NCI-H774 (cell line): ENCODE data around the gene CELSR3.

Experiments used
- DNase-seq: peaks from one replicate; lab custom pipeline; 2025; lab: John Stamatoyannopoulos, UW

The CELSR3 gene

DNA sequence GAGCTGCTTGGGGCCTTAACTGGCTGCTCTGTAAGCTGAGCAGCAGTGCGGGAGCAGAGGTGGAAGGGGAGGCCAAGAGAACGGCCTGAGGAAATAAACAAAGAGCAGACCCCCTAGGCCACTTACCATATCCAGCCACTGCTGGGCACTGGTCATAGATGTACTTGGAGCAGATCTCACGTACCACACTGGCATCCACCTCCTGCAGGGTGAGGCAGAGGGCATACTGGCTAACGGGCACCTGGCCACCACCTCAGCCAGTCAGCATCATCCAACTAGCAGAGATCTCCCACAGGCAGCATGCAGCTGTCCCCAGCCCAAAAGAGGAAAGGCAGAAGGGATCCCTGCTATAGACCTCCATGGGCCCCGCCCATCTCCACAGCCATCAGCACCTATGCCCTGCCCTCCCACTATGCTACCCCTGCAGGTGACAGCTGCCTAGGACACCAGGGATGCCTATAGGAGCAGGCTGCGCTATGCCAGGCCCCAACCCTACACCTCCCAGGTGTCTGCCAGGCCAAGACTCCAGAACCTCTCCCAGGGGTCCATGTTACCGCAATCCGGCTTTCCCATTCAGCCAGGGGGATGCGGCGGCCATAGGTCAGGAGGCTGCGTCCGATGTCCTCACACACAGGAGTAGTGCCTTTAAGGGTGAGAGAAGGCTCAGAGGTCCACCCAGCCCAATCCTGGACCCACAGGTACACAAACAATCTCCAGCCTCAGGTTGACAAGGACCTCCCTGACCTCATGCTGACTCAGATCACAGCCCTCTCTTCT, 63.0 kb downstream of the CELSR3 start:
- DNase-seq: no peak

DNA sequence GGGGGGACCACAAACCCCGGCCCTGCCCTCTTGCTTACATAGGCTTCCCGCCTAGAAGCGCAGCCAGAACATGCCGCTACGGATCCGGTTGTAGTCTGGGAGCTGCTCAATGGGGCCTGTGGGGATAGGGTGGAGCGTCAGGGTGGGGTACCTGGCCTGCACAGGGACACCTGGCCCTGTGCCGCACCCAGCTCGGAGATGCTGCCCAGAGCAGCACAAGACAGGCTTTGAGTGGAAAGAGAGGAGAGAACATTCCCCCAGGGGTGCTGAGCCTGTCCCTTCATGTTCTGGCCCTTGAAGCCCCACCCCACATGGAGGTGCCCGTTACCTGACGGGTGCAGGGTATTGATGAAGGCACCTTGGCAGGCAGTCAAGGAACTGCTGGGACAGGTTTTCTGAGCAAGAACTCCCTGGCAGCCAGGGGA, 63.6 kb downstream of the CELSR3 start:
- no peak for DNase-seq

GRCh38 chr3:48598323-48599076, 64.2 kb downstream of the CELSR3 start:
- DNase-seq: no peak

DNA sequence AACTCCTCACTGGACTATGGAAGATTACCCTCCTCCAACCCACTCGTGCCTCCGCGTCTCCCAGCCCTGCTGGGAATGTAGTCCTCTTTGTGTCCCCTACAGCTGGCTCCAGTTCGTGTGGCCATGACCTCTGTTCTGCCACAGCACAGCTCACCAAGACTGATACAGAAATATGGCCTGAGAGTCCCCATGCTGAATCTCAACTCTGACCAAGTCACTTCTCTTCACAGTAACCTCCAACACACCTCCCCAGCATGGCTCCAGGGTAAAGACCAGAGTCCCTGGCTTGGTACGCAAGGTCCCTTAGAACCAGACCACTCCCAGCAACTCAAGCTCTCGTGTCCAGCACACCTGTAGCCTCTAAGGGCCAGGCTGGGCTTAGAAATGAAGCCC, 65.3 kb downstream of the CELSR3 start:
- no peak for DNase-seq

- DNase-seq: no peak
These were observed 65.8 kb downstream of the CELSR3 start for GRCh38 chr3:48596676-48597407.

DNA sequence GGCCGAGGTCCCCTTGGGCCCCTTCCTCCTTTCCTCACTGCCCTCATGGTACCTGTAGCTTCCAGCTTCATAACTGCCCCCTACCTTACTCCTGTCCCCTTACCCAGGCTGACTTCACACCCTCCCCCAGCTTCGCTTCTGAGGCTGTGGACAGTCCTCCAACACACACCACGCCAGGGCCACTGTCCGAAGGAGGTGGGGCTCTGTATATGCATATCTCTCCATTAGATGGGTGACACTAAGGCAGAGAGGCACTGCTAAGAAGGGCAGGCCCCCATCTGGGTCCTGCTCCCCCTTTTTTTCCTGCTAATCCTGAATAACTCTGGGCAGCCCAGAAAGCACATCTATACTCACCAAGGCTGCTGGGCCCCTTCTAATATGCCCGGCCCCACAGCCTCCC, 66.5 kb downstream of the CELSR3 start:
- no peak for DNase-seq

- no peak for DNase-seq
These were observed 67.1 kb downstream of the CELSR3 start for GRCh38 chr3:48595526-48596121.

DNA sequence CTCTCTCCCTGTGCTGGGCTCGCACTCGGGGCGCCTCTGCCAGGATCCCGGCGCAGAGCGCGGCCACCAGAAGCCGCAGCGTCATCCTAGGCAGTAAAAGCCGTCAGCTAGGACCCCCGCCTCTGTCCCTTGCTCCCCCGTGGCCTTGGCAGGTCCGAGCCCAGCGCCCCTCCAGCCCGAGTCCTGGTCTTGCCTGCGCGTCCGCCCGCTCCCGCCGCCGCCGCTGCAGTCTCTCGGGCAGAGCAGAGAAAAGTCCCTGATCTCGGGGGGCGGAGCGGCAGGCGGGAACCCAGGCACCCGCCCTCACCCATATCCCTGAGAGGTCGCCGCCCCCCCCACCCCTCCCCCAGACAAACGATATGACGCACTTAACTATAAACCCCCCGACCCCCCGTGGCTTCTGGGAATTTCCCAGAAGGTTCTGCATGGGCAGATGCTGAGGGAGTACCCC, 67.6 kb downstream of the CELSR3 start, which contains the start of gene COL7A1:
COL7A1 (minus strand) TSS at position 255 of the 451 bp plus-strand sequence; CDS start at position 85, 170 bp downstream.
- DNase-seq: no peak

- DNase-seq: no peak
These were observed 68.2 kb downstream of the CELSR3 start for GRCh38 chr3:48594417-48595049.

DNA sequence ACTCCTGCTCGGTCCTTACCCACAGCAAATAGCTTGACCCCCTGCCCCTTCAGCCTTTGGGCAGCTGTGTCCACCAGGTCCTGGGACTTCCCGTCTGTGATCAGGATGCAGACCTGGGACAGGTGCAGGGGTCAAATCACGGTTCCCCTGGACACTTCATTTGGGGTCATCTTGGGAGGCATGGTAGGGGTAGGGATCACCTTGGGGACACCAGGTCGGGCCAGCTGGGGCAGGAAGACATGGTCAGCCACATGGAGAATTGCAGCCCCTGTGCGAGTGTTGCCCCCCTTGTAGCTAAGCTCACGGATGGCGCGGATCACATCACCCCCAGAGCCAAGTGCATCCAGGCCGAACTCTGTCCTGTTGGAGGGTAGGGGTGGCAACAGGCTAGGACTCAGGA, 69.3 kb downstream of the CELSR3 start:
- no peak for DNase-seq

- DNase-seq: no peak
These were observed 70.1 kb downstream of the CELSR3 start for GRCh38 chr3:48592519-48593087.

DNA sequence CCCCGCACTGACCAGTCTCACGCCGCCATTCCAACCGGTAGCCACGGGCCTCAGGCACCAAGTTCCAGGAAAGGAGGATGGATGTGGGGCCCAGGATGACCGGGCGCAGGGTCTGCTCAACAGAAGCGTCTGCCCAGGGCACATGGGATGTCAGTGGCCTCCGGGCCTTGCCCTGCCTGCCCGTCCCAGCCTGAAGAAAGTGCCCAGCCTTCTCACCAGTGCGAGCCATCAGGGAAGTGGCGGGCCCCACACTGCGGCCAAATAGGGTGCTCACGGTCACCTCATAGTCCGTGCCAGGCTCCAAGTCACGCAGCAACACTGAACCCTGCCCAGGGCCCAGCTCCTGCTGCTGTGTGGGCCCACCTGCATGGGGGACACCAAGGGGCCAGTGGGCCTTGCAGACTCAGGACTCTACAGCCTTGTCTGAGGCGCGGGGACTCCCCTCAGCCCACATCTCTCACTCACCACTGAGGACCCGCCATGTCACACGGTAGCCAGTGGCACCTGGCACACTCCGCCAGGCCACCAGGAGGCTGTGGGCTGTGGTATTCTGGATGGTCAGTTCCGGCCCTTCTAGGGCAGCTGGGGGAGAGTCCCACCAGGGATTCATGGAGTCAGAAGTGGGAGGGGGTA, 70.7 kb downstream of the CELSR3 start:
- DNase-seq: no peak

GRCh38 chr3:48591436-48591835, 71.2 kb downstream of the CELSR3 start:
- no peak for DNase-seq

- no peak for DNase-seq
These were observed 74.5 kb downstream of the CELSR3 start for GRCh38 chr3:48588230-48588629.

GRCh38 chr3:48587686-48588085, 75.0 kb downstream of the CELSR3 start:
- no peak for DNase-seq
